Vagina (tissue), 2 donors: ENCODE measurements around the gene CHRNA1.

ENCODE experiments used
- POLR2A ChIP-seq, 2 donors: fragments of 450-650 bp; IDR thresholded peaks; one replicate each; pipeline ENCODE4 v1.6.1; 2017; ENCODE audit warnings: antibody characterized with exemption in 2 of 2, mild to moderate bottlenecking in 2 of 2, moderate library complexity in 2 of 2
- POLR2AphosphoS5 ChIP-seq, 2 donors: sonication (generic); formaldehyde crosslinking; IDR thresholded peaks; one replicate each; pipeline ENCODE4 v1.9.0; 2017; ENCODE audit warnings: antibody characterized with exemption in 2 of 2, mild to moderate bottlenecking in 2 of 2, low read depth in 1 of 2; ENCODE audit not compliant: insufficient read depth in 1 of 2
- TF ChIP-seq, protein P1 (sequence below), 3 experiments: fragments of 450-650 bp in 2 of 3; fragments of 200-600 bp in 1 of 3; sonication (generic) in 1 of 3; IDR thresholded peaks; one replicate each; pipeline ENCODE4 v1.5.1; 2017 to 2019; ENCODE audit warnings: antibody characterized with exemption in 3 of 3, mild to moderate bottlenecking in 2 of 3, moderate library complexity in 2 of 3

DNA sequence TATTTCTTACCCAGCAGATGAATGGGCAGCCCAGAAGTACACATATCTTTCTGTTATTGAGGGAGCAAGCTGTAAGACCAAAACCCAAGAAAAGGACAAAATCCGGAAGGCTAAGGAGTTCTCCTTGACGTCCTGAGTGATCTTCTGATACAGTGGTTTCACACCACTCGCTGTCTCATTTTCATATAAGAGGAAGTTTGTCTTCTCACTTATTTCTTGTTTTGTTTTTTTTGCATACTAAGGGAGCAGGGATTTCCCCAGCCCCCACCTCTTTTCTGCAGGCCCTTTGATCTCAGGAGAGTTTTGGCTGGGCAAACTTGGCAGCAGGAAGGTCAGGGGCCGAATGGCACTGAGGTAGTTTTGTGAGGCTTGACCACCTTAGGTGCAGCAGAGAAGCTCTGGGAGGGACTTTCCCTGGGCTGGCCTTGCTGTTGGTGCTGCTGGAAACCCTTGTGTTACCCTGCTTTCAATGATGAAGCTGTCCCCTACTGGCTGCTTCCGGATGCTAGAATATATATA lies 13.3 kb downstream of the CHRNA1 start:
- TF ChIP-seq, protein P1, sequence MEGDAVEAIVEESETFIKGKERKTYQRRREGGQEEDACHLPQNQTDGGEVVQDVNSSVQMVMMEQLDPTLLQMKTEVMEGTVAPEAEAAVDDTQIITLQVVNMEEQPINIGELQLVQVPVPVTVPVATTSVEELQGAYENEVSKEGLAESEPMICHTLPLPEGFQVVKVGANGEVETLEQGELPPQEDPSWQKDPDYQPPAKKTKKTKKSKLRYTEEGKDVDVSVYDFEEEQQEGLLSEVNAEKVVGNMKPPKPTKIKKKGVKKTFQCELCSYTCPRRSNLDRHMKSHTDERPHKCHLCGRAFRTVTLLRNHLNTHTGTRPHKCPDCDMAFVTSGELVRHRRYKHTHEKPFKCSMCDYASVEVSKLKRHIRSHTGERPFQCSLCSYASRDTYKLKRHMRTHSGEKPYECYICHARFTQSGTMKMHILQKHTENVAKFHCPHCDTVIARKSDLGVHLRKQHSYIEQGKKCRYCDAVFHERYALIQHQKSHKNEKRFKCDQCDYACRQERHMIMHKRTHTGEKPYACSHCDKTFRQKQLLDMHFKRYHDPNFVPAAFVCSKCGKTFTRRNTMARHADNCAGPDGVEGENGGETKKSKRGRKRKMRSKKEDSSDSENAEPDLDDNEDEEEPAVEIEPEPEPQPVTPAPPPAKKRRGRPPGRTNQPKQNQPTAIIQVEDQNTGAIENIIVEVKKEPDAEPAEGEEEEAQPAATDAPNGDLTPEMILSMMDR (IDR thresholded peaks at IDR 0.05) = no peak
- TF ChIP-seq POLR2A (IDR thresholded peaks at IDR 0.05) (no peak), POLR2AphosphoS5 (IDR thresholded peaks at IDR 0.05; ENCODE audit: insufficient read depth in 1 of 2, low read depth in 1 of 2) (no peak)
